HG03064 (cell line): ENCODE measurements around the gene HTR6.

Experiments
- ATAC-seq: cut with Tn5 transposase; IDR thresholded peaks from one replicate; pipeline ENCODE4 v1.9.1; 2021; ENCODE audit warnings: low read depth; ENCODE audit not compliant: unreplicated experiment

The HTR6 gene

DNA sequence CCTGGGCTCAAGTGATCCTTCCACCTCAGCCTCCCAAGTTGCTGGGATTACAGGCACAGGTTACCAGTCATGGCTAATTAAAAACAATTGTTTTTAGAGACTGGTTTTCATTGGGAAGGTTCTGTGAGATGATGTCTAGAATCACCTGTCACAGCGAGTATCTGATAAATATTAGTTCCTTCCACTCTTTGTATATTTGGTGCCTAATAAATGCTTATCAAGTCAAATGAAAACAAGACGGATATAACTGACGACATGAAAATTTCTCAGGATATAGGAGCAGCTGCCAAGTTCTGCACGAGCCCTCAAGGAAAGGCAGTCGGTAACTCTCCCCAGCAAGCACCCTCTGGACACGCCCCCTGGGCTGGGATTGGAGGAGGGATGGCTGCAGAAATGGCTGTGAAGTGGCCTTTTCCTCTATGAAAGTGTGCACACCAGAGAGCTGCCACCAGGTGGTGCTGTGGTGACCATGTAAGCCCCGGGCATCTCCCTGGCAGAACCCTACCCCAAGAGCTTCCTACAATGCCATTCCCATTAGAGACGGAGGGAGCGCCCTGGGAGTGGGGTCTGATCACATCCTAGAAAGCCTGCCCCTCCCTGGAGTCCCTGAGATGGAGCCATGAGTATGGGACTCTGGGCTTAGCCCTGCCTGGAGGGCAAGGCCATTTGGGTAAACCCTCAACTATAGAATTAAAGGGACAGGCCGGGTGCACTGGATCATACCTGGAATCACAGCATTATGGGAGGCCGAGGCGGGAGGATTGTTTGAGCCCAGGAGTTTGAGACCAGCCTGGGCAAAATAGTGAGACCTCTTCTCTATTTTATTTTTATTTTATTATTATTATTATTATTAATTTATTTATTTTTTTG lies 50.9 kb downstream of the HTR6 start:
- no peak for ATAC-seq

DNA sequence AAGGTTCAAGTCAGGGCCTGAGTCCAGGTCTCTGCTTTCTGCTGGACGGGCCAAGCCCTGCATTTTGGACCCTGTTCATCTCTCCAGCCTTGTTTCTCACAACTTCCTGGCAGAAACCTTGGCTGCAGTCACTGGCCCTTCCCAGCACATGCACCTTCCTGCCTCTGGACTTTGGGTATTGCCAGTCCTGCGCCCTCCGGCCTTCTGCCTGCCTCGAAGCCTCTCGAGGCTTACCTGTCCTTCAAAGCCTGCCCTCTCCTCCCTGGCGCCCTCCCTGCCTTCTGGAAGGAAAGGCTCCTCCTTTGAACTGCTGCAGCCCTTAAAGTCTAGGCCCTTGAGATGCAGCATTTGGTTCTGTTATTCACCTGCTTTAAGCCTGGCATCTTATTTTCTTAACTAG lies 52.8 kb downstream of the HTR6 start:
- ATAC-seq, result no peak

DNA sequence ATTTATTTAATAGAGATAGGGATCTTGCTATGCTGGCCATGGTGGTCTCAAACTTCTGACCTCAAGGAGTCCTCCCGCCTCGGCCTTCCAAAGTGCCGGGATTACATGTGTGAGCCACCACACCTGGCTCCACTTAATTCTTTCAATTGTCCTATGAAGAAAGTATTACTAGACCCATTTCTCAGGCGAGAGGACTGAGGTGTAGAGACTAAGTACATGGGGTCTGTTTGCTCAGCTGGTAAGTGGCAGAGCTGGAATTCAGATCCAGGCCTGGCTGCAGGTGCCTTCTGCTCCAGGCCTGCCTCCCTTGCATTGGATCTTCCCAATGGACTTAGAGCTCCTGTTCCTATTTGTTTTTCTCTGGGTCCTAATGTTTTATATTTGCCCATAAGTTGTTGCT lies 55.5 kb downstream of the HTR6 start:
- no peak for ATAC-seq

DNA sequence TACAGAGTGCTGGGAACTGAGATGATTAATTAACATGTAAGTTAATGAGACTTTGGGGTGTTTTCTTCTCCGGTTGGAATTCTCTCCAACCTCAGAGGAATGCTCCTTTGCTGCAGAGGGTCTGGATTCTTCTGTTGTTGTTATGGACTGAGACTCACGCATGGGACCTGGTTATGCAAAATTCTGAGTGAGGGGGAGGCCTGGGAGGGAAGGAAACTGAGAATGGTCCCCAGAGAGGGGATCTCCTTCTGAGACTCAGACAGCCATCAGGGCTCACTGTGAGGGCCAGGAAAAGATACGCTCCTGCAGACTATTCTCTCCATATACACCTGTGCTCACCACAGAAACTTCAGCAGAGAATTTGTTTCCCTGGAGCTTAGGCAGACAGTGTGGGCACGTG lies 56.3 kb downstream of the HTR6 start:
- ATAC-seq, result no peak

DNA sequence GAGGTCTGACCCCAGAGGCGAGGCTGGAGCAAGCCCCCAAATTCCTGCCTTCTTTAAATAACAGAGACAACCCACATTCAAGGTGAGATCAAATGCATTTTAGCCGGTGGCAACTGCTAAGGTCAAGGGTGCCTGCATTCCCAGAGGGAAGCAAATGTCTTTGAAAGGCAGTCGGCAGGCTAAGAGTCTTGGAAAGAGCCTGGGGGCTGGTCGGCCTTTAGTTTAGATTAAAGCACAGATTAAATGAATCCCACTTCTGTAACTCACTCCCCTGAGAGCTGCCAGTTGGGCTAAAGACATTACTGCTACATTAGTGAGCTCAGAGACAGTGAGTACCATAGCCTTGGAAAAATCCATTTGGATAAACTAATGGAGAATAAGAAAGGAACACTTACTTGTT lies 59.2 kb downstream of the HTR6 start:
- ATAC-seq, result no peak

DNA sequence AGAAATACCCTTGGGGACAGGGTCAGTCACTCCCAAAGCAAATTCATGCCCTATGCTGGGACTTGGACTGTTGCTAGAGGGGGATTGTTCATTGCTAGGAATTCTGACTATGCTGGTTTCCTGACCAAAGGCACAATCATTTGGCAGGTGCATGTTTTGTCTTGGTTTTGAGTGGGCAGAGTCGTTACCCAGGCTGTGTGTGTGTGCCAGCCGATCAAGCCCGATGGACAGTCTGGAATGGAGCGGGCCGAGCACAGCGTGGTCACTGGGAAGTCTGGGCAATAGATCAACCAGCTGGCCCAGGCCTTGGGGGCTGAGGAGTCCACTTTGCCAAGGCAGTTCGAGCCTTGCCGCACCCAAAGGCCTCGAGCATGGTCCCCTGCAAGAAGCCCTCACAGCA lies 60.9 kb downstream of the HTR6 start:
- no peak for ATAC-seq

DNA sequence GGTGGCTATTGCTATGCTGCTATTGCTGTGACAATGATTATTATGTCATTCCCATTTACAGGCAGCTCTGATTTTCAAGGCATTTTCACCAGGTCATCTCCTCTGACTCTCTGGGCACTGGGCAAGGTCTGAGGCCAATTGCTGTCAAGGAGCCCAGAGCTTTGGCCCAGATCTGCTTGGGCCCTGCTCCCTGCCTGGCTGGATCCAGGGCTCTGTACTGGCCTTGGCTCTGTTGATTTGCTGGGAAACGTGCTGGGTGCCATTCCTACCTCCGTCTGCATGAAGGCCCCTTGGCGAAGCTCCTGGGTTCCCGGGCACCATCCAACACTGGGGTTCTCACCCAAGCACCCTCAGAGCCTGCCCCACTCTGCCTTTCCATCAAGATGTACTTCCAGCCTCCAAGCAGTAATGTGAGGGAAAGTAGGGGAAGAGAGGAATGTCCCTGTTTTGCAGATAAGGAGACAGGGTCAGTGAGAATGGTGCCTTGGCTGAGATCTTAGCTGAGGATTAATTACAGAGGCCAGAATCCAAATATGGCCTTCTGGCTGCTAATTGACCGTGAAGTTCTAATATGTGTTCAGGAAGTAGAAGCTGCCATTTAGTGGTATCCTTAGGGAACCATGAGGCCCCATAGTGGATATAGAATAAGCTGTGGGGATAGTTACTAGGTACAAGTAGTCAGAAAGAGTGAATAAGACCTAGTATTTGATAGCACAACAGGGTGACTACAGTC lies 63.9 kb downstream of the HTR6 start:
- no peak for ATAC-seq

DNA sequence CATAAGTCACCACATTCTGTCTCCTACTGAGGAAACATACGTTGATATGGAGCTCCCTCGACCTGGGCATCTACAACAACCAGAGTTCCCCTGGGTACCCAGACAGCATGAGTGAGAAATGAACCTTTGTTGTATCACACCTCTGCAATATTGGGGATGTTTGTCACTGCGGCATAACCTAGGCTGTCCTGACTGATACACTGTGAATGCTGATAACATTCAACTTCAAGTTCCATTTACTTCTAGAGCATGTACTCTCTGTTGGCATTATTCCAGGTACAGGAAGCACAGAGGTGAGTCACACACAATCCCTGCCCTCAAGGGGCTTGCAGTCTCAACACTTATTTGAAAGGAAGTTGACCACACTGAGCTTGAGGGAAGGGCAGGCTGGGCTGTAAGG lies 65.6 kb downstream of the HTR6 start:
- ATAC-seq, result no peak
